OCI-LY1 (cell line): Measurements from ENCODE around the gene MCM10.

Experiments used
- H2AFZ ChIP-seq: fragments of 200-600 bp; sonication (generic), shearing (Covaris generic); 2 replicates; pipeline ENCODE4 v1.6.0; 2014; ENCODE audit warnings: antibody characterized with exemption, mild to moderate bottlenecking, low read length
- H3F3A ChIP-seq: fragments of 200-600 bp; sonication (generic), shearing (Covaris generic); 2 replicates; pipeline ENCODE4 v1.6.0; 2014; ENCODE audit warnings: mild to moderate bottlenecking, antibody characterized with exemption, low read length, moderate library complexity; ENCODE audit not compliant: insufficient read depth
- H3K27ac ChIP-seq: fragments of 200-600 bp; sonication (generic); 2 replicates; pipeline ENCODE4 v1.5.1; 2014; ENCODE audit warnings: low read length, mixed run types, mild to moderate bottlenecking, low read depth; ENCODE audit not compliant: poor library complexity, severe bottlenecking
- H3K27me3 ChIP-seq: fragments of 200-600 bp; sonication (generic); 2 replicates; pipeline ENCODE4 v1.6.0; 2014; ENCODE audit warnings: antibody characterized with exemption, mild to moderate bottlenecking, low read length, moderate library complexity; ENCODE audit not compliant: insufficient read depth
- H3K36me3 ChIP-seq: fragments of 200-600 bp; sonication (generic); 2 replicates; pipeline ENCODE4 v1.6.1; 2014; ENCODE audit warnings: mild to moderate bottlenecking, antibody characterized with exemption, low read length, moderate library complexity, mixed read lengths; ENCODE audit not compliant: insufficient read depth
- H3K4me1 ChIP-seq: fragments of 200-600 bp; sonication (generic); 2 replicates; pipeline ENCODE4 v1.5.1; 2014; ENCODE audit warnings: mild to moderate bottlenecking, low read length, moderate library complexity; ENCODE audit not compliant: insufficient read depth, severe bottlenecking
- H3K4me2 ChIP-seq: fragments of 200-600 bp; sonication (generic), shearing (Covaris generic); 2 replicates; pipeline ENCODE4 v1.6.1; 2014; ENCODE audit warnings: low read length
- H3K4me3 ChIP-seq: fragments of 200-600 bp; sonication (generic); 2 replicates; pipeline ENCODE4 v1.5.1; 2014; ENCODE audit warnings: low read length, low read depth, mild to moderate bottlenecking, mixed read lengths; ENCODE audit not compliant: poor library complexity, severe bottlenecking
- H3K79me2 ChIP-seq: fragments of 200-600 bp; shearing (Covaris generic); 2 replicates; pipeline ENCODE4 v1.6.1; 2016; ENCODE audit warnings: mixed run types, low read length, mixed read lengths; ENCODE audit not compliant: insufficient read depth
- H3K9ac ChIP-seq: fragments of 200-600 bp; sonication (generic), shearing (Covaris generic); 2 replicates; pipeline ENCODE4 v1.6.1; 2014; ENCODE audit warnings: mild to moderate bottlenecking, low read length, mixed read lengths
- H3K9me2 ChIP-seq: fragments of 200-600 bp; sonication (generic), shearing (Covaris generic); 2 replicates; pipeline ENCODE4 v1.6.1; 2014; ENCODE audit warnings: low read depth, mild to moderate bottlenecking, low read length, mixed read lengths
- H3K9me3 ChIP-seq: fragments of 200-600 bp; shearing (Covaris generic); 2 replicates; pipeline ENCODE4 v1.6.1; 2014; ENCODE audit warnings: low read length, mixed read lengths
- H4K20me1 ChIP-seq: fragments of 200-600 bp; sonication (generic), shearing (Covaris generic); 2 replicates; pipeline ENCODE4 v1.6.0; 2016; ENCODE audit warnings: mild to moderate bottlenecking, low read length; ENCODE audit not compliant: insufficient read depth
- EZH2 ChIP-seq: fragments of 200-600 bp; sonication (generic), shearing (Covaris generic); IDR thresholded peaks from 2 replicates; pipeline ENCODE4 v1.8.0; 2017; ENCODE audit warnings: borderline replicate concordance, mixed run types, mild to moderate bottlenecking, antibody characterized with exemption, low read length, moderate library complexity, mixed read lengths
- TF ChIP-seq, protein P1 (sequence below): fragments of 200-600 bp; sonication (generic), shearing (Covaris generic); IDR thresholded peaks from 2 replicates; pipeline ENCODE4 v1.5.1; 2017; ENCODE audit warnings: mild to moderate bottlenecking, antibody characterized with exemption, low read length, moderate library complexity, mixed read lengths

The MCM10 gene

DNA sequence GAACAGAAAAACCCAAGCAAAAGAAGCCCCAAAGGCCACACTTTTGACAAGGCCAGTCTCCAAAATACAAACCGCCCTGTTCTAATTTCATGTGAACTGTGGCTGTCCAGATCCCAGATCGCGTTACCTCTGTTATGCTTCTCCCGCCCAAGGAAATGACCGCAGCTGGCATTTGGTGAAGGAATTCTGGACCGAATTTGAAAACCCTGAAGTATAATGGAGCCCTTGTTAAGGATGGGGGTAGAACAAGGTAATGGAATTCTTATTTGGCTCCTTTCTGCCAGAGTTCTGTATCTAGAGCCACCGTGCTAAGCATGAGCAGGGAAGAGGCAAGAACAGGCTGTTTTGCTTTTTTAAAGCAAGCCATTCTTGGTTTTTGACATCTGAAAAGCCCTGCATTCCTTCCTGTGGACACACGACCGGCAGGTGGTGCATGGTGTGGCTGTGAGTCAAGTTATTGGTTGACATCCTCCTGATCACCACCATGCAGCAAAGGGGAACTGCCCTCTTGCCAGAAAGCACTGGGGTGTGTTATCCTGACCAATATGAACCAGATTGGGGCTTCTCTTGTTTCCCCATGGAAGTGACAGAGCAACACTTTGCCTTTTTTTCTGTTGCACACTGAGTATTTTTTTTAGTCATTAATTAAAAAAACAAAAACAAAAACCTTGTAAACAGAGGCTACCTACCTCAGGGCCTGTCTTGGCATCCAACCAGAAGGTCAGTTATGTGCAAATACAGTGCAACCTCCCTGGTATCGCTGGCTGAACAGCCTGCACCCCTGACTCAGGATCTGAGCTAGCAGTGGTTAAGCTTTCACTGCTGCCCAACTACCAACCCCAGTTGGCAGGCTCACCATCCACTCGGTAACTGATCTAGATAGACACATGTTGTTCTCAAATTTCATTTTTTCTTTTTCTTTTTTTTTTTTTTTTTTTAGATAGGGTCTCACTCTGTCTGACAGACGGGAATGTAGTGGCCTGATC lies 58.6 kb downstream of the MCM10 start:
- no peaks in the 10 kb centered on the region for H3K36me3 ChIP-seq
- no peak overlapping the region for H3K4me2 ChIP-seq
- H3K9me2 ChIP-seq, result no peaks in the 10 kb centered on the region
- H3F3A ChIP-seq, result no peaks in the 10 kb centered on the region
- no peaks in the 10 kb centered on the region for H3K4me1 ChIP-seq
- no peaks in the 10 kb centered on the region for H4K20me1 ChIP-seq
- no peaks in the 10 kb centered on the region for H3K79me2 ChIP-seq
- no peak overlapping the region for H2AFZ ChIP-seq
- TF ChIP-seq, protein P1, sequence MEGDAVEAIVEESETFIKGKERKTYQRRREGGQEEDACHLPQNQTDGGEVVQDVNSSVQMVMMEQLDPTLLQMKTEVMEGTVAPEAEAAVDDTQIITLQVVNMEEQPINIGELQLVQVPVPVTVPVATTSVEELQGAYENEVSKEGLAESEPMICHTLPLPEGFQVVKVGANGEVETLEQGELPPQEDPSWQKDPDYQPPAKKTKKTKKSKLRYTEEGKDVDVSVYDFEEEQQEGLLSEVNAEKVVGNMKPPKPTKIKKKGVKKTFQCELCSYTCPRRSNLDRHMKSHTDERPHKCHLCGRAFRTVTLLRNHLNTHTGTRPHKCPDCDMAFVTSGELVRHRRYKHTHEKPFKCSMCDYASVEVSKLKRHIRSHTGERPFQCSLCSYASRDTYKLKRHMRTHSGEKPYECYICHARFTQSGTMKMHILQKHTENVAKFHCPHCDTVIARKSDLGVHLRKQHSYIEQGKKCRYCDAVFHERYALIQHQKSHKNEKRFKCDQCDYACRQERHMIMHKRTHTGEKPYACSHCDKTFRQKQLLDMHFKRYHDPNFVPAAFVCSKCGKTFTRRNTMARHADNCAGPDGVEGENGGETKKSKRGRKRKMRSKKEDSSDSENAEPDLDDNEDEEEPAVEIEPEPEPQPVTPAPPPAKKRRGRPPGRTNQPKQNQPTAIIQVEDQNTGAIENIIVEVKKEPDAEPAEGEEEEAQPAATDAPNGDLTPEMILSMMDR, result peak; percentile 23; the same call in 1 of the 2 replicates
- no peak for TF ChIP-seq EZH2
- H3K27me3 ChIP-seq, result no peaks in the 10 kb centered on the region
- no peak overlapping the region for H3K27ac ChIP-seq
- H3K4me3 ChIP-seq, result no peak overlapping the region
- no peak overlapping the region for H3K9ac ChIP-seq
- H3K9me3 ChIP-seq, result no peaks in the 10 kb centered on the region

DNA sequence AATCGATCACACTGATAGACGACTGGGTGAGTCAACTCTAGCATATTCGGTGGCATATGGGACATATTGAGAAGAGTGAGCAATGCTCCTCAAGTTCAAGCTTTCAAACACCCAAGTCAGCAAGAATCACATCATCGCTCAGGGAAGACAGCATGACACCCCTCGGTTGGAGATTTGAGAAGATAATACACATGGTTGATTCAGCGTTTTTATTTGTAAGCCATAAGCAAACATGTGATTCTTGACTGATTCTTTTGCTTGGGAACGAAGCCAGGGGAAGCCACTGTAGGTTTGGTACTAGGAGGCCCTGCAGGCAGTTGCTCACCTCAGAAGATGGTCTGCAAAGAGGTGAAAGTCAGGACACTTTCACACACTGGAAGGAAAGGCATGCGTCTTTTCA lies 60.2 kb downstream of the MCM10 start:
- no peaks in the 10 kb centered on the region for H4K20me1 ChIP-seq
- no peak overlapping the region for H3K4me3 ChIP-seq
- H3K9me3 ChIP-seq, result no peaks in the 10 kb centered on the region
- H3K4me1 ChIP-seq, result no peaks in the 10 kb centered on the region
- no peak overlapping the region for H3K27ac ChIP-seq
- no peaks in the 10 kb centered on the region for H3K36me3 ChIP-seq
- TF ChIP-seq EZH2, result no peak
- TF ChIP-seq, protein P1, result no peak
- no peaks in the 10 kb centered on the region for H3K27me3 ChIP-seq
- no peak overlapping the region for H3K4me2 ChIP-seq
- H3K9ac ChIP-seq, result no peak overlapping the region
- no peak overlapping the region for H2AFZ ChIP-seq
- no peaks in the 10 kb centered on the region for H3F3A ChIP-seq
- no peaks in the 10 kb centered on the region for H3K9me2 ChIP-seq
- no peaks in the 10 kb centered on the region for H3K79me2 ChIP-seq

DNA sequence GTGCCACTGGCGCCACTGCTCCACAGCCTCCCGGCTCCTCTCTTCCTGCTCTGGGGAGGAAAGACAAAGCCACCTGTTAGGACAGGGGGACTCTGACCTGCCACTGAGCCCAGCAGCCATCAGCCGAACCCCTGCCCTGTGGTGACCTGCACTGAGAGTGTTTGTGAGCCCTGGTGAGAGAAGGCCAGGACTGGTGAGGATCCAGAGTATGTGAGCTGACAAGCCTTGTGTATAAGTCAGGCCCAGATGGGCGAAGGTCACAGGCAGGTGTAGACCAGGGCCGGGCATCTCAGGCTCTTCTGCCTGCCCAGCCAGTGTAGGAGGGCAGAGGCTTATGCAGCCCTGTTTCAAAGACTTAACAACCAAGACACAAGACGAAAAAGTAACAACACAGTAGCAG lies 60.8 kb downstream of the MCM10 start:
- no peak overlapping the region for H3K4me2 ChIP-seq
- no peaks in the 10 kb centered on the region for H3F3A ChIP-seq
- no peaks in the 10 kb centered on the region for H4K20me1 ChIP-seq
- TF ChIP-seq, protein P1, result no peak
- TF ChIP-seq EZH2, result no peak
- H3K9me3 ChIP-seq, result no peaks in the 10 kb centered on the region
- H3K27me3 ChIP-seq, result no peaks in the 10 kb centered on the region
- no peaks in the 10 kb centered on the region for H3K9me2 ChIP-seq
- H3K4me1 ChIP-seq, result no peaks in the 10 kb centered on the region
- no peaks in the 10 kb centered on the region for H3K79me2 ChIP-seq
- no peak overlapping the region for H3K9ac ChIP-seq
- H3K4me3 ChIP-seq, result no peak overlapping the region
- H3K27ac ChIP-seq, result no peak overlapping the region
- H3K36me3 ChIP-seq, result no peaks in the 10 kb centered on the region
- H2AFZ ChIP-seq, result no peak overlapping the region
